Hypothalamus (tissue), 51 donors: ENCODE data around the gene SORD.
"Not testable (repeated sequence)": the region's sequence is repeated elsewhere in the genome, so short reads cannot be mapped to it uniquely, and the experiment has no call there.

Experiments used
- DNase-seq, 51 donors: peaks; one replicate each; lab custom pipeline; 2025; lab: John Stamatoyannopoulos, UW

SORD gene

DNA sequence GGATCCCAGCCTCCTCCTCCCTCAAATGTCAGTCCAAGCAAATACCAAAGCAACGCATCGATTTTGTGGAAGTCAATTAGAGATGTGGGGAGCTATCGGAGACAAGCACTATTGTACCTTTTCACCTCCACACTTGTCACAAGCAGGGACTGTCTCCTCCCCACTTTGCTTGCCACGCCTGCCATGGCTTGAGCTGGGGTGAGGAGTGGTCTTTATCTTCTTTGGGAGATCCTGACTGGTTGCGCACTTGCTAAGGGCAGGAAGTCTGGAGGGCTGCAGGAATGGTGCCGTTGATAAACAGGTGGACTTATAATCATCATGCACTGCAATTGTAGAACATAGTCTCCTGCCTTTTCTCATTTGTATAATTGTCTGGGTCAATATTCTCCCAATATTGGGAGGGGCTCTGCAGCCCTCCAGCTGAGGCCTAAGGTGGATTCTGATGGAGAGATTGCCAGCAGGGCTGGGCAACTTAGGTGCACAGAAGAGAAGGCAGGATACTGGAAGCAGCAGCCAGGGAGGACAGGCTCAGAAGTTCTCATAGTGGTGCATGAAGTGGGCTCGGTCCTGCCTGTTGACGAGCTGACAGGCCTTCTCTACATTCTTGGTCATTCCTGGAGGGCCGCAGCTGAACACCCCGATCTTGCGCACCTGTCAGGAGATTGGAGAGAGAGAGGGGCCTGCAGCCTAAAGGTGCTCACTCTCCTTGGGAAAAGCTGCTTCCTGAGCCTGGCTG, 70.8 kb downstream of the SORD start:
- DNase-seq, result no peak

DNA sequence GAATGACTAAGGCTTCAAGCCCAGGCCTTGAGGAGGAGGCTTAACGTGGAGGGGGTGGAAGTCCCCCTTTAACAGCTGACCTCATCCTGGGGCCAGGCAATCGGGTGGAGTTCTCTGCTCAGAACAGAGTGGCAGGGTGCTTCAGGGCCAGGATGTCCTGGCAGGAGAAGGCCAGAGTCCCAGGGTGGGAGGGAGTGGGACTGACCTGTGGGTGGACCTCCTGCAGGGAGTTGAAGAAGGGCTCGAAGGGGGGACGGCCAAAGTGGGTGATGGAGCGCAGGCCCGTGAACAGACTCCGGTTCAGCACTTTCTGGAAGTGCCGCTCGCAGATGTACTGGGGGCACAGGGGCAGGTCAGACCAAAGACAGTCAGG, 71.3 kb downstream of the SORD start:
- no peak for DNase-seq

GRCh38 chr15:45095661-45096060, 72.7 kb downstream of the SORD start:
- no peak for DNase-seq

- DNase-seq, result no peak
These were observed 74.5 kb downstream of the SORD start for GRCh38 chr15:45097466-45097865.

- no peak for DNase-seq
These were observed 76.7 kb downstream of the SORD start for GRCh38 chr15:45099549-45100165.

DNA sequence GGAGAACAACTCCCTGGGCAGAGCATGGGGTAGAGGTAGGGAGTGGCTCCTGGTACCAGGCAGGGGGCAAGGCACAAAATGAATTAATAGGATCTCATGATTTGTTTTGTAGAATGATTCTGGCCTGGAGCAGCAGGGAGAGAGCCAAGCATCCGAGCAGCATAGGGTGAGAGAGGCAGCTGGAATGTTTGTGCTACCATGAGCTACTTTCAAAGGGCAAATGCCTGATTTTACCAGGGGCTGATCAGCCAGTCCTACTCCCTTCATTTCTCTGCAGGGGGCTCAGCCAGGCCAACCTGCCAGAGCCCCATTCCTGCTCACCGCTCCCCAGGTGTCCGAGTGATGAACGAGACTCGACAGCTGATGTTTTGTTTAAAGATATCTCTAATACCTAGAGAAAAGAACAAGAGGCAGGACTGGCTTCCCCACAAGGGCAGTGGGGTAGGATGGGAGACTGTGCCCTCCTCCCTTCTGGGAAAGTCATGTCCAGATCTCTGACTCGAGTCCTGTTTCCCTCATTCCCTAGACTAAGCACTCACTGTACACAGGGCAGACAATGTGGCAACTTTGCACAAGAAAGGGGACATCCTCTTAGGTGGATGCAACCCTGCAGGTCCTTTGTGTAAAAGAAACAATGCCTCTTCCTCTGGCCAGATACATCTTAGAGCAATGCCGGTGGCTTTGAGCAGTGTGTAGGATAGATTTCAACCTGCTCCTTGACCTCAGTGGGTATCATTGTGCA, 78.1 kb downstream of the SORD start:
- no peak for DNase-seq

GRCh38 chr15:45101749-45102148, 78.8 kb downstream of the SORD start:
- DNase-seq, result no peak

- no peak for DNase-seq
These were observed 79.2 kb downstream of the SORD start for GRCh38 chr15:45102226-45102625.

DNA sequence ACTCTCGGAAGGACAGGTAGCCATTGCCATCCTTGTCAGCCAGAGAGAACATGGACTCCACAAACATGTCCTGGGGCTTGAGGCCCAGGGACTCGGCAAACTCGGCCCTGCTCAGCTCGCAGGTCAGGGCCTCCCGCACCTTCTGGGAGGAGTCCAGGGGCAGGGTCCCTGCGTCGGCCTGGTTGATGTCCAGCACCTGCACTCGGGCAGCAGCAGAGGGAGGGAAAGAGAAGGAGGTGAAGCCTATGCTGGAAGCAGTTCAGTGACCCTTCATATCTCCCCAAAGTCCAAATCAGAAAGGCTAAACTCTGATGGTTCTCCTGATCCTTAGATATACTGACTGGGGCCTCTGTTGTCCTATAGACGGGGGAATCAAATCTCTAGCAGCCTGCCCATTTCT, 81.2 kb downstream of the SORD start:
- DNase-seq, result not testable (repeated sequence)

DNA sequence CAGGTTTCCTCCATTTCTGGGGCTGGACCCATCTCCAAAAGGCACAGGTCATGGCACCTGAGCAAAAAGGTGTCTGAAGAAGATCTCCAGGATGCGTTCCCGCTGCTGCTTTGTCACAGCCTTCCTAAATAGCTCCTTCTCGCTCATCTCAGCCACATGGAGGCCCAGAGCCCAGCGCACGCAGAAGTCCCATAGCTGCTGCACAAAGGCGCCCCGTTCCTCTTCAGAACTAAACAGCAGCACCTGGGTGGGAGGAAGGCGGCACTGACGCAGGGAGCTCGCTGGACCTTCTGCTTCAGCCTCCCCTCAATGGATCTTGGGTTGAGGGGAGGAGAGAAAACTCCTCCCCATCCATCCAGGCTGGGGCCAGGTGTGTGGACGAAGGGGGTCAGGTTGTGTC, 82.6 kb downstream of the SORD start:
- DNase-seq, result no peak

GRCh38 chr15:45106002-45106790, 83.2 kb downstream of the SORD start:
- DNase-seq, result no peak

DNA sequence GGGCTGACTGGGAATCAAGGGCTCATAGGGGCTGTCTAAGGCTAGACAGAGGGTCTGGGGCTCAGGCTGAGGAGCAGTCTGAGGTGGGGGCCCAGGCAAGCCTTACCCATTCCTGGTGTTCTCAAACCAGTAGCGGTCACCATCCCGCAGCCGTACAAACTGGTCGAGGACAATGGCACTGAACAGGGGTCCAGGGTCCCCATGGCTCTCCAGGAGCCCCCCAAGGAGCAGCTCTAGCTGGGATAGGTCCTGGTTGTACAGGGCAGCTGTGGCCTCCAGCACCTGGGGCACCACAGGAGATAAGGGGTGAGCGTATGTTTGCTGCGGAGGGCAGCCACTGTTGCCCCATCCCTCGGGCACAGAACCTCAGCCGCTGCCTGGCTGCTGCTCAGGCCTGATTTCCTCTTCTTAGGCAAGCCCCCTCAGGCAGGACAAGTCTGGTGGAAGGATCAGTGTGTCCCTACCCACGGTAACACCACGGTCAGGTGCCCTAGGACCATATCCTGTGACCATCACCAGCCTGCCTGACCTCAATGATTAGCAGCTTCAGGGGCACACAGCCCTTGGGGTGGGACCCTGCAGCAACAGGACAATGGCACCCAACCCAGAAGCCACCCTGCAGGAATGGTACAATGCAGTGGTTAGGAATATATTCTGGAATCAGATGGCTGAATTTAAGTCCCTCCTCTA, 85.1 kb downstream of the SORD start:
- no peak for DNase-seq

- no peak for DNase-seq
These were observed 87.3 kb downstream of the SORD start for GRCh38 chr15:45110256-45110820.

DNA sequence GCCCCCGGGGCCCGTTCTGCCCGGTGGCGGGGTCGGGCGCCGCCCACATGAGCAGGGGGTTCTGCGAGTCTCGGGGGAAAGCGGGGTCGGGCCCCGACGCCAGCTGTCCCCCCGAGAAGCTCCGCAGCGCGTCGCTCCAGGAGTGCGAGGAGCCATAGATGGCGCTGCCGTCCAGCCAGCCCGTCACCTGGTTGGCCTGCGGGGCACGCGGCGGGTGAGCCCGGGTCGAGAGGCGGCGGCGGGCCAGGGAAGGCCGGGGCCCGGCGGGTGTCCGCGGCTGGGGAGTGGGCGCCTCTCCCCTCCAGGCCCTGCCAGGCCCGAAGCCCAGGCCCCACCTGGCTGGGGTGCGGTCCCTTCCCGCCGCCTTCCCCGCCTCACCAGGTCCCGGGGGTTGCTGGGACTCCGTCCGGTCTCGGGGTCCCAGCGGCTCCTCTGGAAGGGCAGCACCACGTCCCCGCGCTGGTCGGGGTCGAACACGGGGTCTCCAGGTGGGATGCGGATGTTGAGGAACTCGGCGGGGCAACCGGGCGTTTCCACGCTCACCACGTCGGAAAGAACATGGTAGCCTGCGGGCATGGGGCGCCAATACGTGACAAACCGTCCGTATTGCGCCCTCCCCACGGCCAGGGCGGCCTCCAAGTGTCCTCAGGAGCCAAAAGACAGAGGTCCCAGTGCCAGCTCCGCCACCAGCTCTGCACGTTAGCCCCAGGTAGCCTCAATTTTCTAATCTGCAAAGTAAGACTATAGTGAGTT, 88.6 kb downstream of the SORD start:
- no peak for DNase-seq

DNA sequence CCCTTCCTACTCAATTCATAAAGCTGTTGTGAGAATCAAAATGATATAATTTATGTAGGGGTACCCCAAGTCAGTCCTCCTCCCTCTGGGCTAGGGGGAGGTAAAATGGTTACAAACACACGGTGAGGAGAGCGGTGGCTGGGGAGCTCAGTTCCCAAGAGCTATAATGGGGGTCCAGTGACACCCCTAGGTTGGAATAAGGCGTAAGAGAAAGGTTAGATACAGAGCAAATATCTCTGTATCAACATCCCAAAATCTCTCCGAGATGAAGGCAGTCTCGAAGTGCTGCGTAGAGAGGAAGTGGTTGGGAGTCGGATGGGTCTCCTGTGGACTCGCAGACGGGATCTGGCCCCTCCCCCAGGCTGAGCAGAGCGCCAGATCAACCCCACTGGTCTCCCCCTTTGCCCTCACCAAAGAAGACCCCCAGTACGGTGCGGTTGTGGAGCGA, 89.2 kb downstream of the SORD start:
- no peak for DNase-seq

DNA sequence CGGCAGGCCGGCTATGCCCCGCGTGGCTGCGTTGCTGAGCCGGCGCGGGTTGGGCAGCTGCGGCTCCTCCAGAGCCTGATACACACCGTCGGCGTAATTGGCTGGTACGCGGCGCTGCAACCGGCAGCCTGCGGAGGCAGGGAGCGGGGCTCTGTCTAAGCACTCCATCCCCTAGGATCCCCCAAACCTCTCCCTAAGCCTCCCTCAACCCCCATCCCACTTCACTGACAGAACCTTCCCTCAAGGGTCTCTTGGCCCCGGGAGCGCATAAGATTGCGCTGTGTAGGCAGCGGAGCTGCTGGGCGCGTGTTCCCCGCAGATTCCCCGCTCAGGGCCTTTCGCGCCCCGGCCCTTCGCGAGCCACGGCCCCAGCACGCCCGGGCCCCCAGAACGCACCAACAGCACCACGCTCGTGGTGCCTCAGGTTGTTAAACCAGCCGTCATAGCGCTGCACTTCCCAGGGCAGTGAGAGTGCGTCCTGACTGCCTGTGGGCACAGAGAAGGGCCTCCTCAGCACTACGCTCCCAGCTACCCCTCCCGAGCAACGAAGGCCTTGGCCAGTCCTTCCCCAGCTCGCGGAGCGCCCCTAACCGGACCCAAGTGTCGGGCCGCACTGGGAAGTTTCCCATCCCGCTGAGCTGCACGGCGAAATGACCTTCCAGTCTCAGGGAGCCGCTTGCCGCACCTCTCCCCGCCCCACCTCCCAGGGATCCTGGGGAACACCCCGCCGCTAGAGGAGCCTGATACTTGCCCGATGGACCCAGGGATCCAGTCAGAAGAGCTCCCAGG, 89.8 kb downstream of the SORD start:
- DNase-seq, result no peak

DNA sequence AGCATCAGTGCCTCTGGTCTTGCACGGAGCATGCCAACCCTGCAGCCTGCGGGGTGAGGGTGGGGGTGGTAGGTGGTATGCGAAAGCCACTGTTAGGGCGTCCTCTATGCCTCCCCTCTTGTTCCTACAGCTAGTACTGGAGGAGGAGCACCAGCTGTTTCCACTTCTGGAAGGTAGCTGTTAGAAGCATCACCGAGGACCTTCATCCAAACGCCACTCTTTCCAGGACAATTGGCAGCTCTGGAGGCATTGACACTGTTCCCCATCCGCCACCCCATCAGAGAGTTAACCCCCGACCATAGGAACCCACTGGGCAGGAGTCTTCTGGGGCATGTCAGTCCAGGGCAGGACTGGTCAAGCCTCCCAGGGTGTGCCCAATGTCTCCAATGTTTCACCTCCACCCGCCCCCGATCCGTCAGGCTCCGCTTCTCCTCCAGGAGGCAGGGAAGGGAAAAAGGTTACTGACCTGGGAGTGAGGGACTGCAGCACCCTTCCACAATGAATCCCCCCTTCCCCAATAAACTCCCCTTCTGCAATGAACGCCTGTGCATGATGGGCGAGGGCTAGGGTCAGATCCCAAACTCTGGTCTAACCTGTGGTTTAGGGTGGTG, 90.5 kb downstream of the SORD start:
- DNase-seq, result no peak

- no peak for DNase-seq
These were observed 91.2 kb downstream of the SORD start, which contains the start of the genes DUOX2 and DUOXA2 for GRCh38 chr15:45114076-45114750. Gene DUOX2, minus strand, starts transcription at chr15:45114172. Its CDS starts 761 bp downstream, at chr15:45113411. Gene DUOXA2, plus strand, starts transcription at chr15:45114326. Its CDS starts 280 bp downstream, at chr15:45114606.
